Suppressor macrophage treated with lipopolysaccharide for 4 hours (primary cell): Measurements from ENCODE around the gene IRF3.

ENCODE experiments used
- DNase-seq: peaks from one replicate; pipeline ENCODE4 v3.0.0-alpha.2; 2020

Gene IRF3, protein sequence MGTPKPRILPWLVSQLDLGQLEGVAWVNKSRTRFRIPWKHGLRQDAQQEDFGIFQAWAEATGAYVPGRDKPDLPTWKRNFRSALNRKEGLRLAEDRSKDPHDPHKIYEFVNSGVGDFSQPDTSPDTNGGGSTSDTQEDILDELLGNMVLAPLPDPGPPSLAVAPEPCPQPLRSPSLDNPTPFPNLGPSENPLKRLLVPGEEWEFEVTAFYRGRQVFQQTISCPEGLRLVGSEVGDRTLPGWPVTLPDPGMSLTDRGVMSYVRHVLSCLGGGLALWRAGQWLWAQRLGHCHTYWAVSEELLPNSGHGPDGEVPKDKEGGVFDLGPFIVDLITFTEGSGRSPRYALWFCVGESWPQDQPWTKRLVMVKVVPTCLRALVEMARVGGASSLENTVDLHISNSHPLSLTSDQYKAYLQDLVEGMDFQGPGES

GRCh38 chr19:49665351-49666119 lies at the start of gene IRF3, which contains the start of gene BCL2L12:
TSS of gene IRF3 (minus strand) at chr19:49665857. CDS start at chr19:49664838, 1,019 bp downstream.
TSS of gene BCL2L12 (plus strand) at chr19:49665933. CDS start at chr19:49666693, 760 bp downstream.
- DNase-seq, result peak; percentile 98

DNA sequence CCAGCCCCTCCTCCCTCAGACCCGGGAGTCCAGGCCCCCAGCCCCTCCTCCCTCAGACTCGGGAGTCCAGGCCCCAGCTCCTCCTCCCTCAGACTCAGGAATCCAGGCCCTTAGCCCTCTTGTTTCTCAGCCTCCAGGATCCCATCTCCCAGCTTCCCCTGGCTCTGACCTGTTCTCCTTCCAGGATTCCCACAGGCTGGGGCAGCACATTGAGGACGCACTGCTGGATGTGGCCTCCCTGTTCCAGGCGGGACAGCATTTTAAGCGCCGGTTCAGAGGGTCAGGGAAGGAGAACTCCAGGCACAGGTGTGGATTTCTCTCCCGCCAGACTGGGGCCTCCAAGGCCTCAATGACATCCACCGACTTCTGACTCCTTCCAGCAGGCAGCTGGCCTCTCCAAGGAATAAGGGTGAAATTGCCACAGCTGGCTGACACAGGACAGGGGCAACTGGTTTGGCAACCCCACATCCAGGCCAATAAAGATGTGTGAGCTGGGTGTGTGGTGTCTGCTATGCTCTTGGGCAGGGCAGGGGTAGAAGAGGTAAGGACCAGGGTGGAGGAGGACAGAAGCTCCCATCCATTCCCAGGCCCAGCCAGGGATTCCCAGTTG lies 47.7 kb upstream of the IRF3 start:
- no peak for DNase-seq

DNA sequence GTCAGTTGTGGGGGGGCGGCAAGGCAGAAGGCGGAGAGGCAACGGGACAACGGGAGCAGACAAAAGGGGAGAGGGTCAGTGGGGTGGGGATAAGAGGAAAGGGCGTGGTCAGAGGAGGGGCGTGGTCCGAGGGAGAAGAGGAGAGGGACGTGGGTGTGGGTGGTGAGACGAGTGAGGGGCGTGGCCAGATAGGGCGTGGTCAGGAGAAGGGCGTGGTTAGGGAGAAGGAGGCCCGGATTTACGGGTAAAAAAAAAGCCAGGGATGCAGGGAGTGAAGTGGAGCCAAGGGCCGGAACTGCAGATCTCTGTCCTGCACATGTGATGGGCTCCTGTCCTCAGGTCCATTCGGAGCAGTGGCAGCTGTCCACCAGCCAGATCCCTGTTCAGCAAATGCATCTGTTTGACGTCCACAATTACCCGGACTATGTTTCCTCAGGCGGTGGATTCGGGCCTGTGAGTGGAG lies 46.8 kb upstream of the IRF3 start:
- DNase-seq, result peak; percentile 8

GRCh38 chr19:49710372-49710951 lies 44.8 kb upstream of the IRF3 start:
- DNase-seq, result no peak

DNA sequence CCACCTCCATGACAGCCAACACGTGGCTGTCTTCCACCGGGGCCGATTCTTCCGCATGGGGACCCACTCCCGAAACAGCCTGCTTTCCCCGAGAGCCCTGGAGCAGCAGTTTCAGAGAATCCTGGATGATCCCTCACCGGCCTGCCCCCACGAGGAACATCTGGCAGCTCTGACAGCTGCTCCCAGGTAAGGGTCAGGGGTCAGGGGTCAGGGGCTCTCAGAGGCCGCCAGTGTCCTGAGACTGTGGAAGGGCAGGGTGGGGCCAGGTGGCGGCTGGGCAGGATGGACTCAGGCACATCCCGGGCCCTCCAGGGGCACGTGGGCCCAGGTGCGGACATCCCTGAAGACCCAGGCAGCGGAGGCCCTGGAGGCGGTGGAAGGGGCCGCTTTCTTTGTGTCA lies 40.3 kb upstream of the IRF3 start:
- no peak for DNase-seq

DNA sequence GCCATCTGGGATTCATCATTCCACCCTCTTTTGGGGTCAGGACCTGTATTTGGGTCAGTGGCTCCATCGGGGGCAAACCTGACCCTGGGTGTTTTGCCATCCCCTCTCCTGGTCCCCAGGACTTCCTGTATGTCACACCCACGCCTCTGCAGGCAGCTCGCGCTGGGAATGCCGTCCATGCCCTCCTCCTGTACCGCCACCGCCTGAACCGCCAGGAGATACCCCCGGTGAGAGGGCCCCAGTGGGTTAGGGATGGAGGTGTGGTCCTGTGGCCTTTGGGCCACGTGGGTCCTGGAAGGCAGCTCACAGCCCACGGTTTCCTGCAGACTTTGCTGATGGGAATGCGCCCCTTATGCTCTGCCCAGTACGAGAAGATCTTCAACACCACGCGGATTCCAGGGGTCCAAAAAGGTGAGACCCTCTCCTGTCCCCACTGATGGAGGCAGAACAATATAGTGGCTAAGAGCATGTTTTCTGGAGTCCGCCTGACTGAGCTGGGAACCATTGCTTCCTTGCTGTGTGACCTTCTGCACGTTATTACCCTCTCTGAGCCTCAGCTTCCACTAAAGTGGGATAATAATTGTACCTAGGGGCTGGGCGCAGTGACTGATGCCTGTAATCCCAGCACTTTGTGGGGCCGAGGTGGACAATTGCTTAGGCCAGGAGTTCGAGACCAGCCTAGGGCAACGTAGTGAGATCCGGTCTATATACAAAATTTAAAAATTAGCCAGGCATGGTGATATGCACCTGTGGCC lies 39.4 kb upstream of the IRF3 start:
- DNase-seq, result no peak

DNA sequence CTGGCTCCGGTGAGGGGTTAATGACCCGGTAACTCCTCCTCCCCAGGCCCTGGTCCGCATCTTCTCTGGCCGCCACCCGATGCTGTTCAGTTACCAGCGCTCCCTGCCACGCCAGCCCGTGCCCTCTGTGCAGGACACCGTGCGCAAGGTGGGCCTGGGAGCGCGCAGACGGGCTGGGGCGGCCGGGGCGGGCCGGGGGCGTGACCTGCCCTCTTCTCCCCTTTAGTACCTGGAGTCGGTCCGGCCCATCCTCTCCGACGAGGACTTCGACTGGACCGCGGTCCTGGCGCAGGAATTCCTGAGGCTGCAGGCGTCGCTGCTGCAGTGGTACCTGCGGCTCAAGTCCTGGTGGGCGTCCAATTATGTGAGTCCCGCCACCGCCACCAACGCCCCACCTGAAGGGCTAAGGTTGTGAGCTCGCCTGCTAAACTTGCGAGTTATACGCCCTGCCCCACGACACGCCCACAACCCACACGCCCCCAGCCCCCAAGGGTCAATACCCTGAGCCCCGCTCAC lies 35.7 kb upstream of the IRF3 start:
- no peak for DNase-seq

DNA sequence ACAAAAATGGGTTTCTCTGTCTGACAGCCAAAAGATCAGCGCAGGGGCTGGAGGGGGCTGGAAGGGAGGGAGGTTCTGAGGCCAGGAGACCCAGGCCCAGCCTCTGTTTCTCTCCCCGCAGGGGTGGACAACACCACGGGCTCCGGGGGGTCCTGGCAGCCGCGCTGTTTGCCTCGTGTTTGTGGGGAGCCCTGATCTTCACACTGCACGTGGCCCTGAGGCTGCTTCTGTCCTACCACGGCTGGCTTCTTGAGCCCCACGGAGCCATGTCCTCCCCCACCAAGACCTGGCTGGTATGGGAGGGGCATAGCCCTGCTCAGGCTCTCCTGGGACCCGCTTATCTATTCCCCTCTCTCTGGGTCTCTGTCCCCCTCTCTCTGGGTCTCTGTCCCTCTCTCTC lies 34.9 kb upstream of the IRF3 start:
- DNase-seq, result no peak

DNA sequence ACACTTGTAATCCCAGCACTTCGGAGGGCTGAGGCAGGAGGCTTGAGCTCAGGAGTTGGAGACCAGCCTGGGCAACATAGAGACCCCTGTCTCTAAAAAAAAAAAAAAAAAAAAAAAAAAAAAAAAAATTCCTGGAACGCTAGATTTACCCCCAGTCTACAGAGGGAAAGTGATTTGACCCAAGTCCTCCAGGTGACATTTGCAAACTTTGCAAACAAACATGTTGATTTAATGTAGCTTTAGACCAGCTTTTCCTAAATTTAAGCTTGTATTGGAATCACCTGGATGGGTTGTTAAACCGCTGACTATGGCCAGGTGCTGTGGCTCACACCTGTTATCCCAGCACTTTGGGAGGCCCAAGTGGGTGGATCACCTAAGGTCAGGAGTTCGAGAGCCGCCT lies 33.7 kb upstream of the IRF3 start:
- DNase-seq, result no peak

GRCh38 chr19:49696865-49697264 lies 31.2 kb upstream of the IRF3 start:
- no peak for DNase-seq

GRCh38 chr19:49696115-49696514 lies 30.5 kb upstream of the IRF3 start:
- DNase-seq, result no peak

DNA sequence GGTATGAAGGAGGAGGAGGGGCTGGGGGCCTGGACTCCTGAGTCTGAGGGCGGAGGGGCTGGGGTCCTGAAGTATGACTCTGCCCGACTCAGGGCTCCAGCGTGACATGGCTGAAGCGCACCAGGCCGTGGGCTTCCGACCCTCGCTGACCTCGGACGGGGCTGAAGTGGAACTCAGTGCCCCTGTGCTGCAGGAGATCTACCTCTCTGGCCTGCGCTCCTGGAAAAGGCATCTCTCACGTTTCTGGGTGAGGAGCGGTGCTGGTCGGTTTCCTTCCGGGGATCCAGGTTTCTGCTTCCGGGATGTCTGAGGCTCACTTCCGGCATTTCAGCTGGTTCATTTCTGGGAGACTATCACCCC lies 26.5 kb upstream of the IRF3 start:
- no peak for DNase-seq

- peak; percentile 14 for DNase-seq
Observed at GRCh38 chr19:49691243-49692146, 25.8 kb upstream of the IRF3 start.

- peak; percentile 17 for DNase-seq
Observed at GRCh38 chr19:49690656-49691242, 25.1 kb upstream of the IRF3 start, which contains the start of gene CPT1C. TSS of gene CPT1C (plus strand) at chr19:49691116. CDS start at chr19:49692253, 1,137 bp downstream.

- DNase-seq, result no peak
Observed at GRCh38 chr19:49690079-49690655, 24.5 kb upstream of the IRF3 start.

DNA sequence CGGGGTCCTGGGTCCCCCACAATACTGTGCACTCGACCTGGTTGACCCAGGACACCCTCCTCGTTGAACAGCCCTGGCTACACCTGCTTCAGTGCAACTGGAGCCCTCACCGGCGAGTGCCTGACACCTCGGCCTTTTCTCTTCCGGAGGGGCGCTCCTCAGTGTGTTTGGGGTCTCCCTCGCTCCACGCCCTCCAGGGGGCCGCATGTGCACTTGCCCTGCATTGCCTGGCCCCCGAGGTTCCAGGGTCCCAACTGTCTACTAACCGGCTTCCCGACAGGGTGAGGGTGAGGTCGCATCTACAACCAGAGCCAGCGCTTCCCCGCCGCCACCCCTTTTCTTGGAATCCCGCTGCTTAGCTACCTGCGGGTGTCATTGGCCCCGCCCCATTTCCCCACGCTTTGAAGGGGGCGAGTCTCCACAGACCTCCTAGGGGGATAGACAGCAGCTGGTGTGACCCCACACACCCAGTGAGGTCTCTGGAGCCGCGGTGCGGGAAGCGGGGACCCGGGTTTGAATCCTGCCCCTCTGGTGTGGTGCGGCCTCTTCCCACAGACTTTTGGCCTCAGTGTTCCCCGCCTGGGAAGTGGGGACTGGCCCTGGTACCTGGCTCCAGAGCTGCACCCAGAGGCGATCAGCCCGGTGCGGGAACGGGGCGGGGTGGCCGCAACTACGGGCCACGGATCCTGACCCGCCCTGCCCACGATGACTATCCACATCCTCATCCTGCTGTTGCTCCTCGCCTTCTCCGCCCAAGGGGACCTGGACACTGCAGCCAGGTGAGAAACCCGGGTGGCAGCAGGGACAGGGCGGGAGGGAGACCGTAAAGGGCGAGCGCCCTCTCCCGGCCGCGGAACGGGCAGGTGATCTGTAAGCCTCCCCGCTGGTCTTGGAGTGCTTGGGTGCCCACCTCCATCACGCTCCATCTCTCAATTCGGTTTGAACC lies 23.7 kb upstream of the IRF3 start, which contains the start of gene ADM5:
ADM5 (plus strand) TSS at position 462 of the 946 bp plus-strand sequence; CDS start at position 706, 244 bp downstream.
- no peak for DNase-seq

DNA sequence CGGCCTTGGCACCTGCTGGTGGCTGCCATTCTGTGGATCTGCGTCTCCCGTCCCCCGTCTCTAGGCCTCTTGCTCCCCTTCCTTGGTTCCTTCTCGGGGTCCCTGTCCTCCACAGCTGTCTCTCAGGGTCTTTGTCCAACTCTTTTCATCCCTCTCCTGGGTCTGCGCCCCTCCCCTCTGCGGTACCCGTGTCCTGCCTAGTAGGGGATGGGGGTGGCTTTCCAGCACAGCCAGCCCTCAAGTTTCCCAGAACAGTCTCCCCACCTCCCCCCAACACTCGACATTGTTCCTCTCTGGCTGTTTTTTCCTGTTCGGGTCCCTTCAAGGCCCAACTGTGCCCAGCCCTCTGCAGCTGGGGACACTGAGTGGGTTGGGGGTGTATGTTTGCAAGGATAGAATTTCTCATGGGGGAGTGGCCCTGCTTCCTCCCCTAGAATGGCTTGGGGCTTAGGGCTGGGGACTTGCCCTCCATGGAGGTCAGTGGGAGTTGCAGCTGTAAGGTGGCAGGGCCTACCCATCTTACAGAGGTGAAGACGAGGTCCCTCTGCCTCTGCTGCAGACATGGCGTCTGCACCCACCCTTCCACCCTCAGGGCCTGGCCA lies 23.0 kb upstream of the IRF3 start:
- DNase-seq, result no peak
